HEK293 (cell line): ENCODE measurements around the gene SRRM5.

Source experiments
- BCL6B ChIP-seq: fragments of 450-650 bp; formaldehyde crosslinking; IDR thresholded peaks from 2 replicates; pipeline ENCODE4 v1.5.1; 2017; ENCODE audit warnings: missing biosample characterization, missing genetic modification characterization
- FEZF1 ChIP-seq: fragments of 450-650 bp; formaldehyde crosslinking; IDR thresholded peaks from 2 replicates; pipeline ENCODE4 v1.5.1; 2016; ENCODE audit warnings: missing biosample characterization, missing genetic modification characterization
- GLIS2 ChIP-seq: fragments of 450-650 bp; formaldehyde crosslinking; IDR thresholded peaks from 2 replicates; pipeline ENCODE4 v1.5.1; 2016; ENCODE audit warnings: missing biosample characterization, missing genetic modification characterization
- KLF10 ChIP-seq: fragments of 450-650 bp; IDR thresholded peaks from 2 replicates; pipeline ENCODE4 v1.5.1; 2018; ENCODE audit warnings: missing biosample characterization, mild to moderate bottlenecking, missing genetic modification characterization
- MYNN ChIP-seq: fragments of 450-650 bp; formaldehyde crosslinking; IDR thresholded peaks from 2 replicates; pipeline ENCODE4 v1.5.1; 2016; ENCODE audit warnings: missing biosample characterization, missing genetic modification characterization, borderline replicate concordance
- SP3 ChIP-seq: fragments of 450-650 bp; formaldehyde crosslinking; IDR thresholded peaks from 2 replicates; pipeline ENCODE4 v1.5.1; 2016; ENCODE audit warnings: missing biosample characterization, missing genetic modification characterization
- ZBTB17 ChIP-seq: fragments of 450-650 bp; formaldehyde crosslinking; IDR thresholded peaks from 2 replicates; pipeline ENCODE4 v1.5.1; 2016; ENCODE audit warnings: missing biosample characterization, missing genetic modification characterization
- ZNF140 ChIP-seq: fragments of 450-650 bp; formaldehyde crosslinking; IDR thresholded peaks from 2 replicates; pipeline ENCODE4 v1.5.1; 2016; ENCODE audit warnings: missing biosample characterization, missing genetic modification characterization
- ZNF214 ChIP-seq: fragments of 450-650 bp; formaldehyde crosslinking; IDR thresholded peaks from 2 replicates; pipeline ENCODE4 v1.5.1; 2017; ENCODE audit warnings: missing biosample characterization, mild to moderate bottlenecking, missing genetic modification characterization, borderline replicate concordance
- ZNF24 ChIP-seq: fragments of 450-650 bp; formaldehyde crosslinking; IDR thresholded peaks from 2 replicates; pipeline ENCODE4 v1.5.1; 2016; ENCODE audit warnings: missing biosample characterization, missing genetic modification characterization
- ZNF302 ChIP-seq: fragments of 450-650 bp; formaldehyde crosslinking; IDR thresholded peaks from 2 replicates; pipeline ENCODE4 v1.5.1; 2016; ENCODE audit warnings: missing biosample characterization, missing genetic modification characterization, low read depth
- ZNF423 ChIP-seq: fragments of 450-650 bp; formaldehyde crosslinking; IDR thresholded peaks from 2 replicates; pipeline ENCODE4 v1.5.1; 2016; ENCODE audit warnings: missing biosample characterization, missing genetic modification characterization
- ZNF501 ChIP-seq: fragments of 450-650 bp; formaldehyde crosslinking; IDR thresholded peaks from 2 replicates; pipeline ENCODE4 v1.5.1; 2016; ENCODE audit warnings: missing biosample characterization, missing genetic modification characterization
- ZNF585B ChIP-seq: fragments of 450-650 bp; formaldehyde crosslinking; IDR thresholded peaks from 2 replicates; pipeline ENCODE4 v1.5.1; 2016; ENCODE audit warnings: missing biosample characterization, missing genetic modification characterization
- ZNF792 ChIP-seq: fragments of 450-650 bp; formaldehyde crosslinking; IDR thresholded peaks from 2 replicates; pipeline ENCODE4 v1.5.1; 2016; ENCODE audit warnings: missing biosample characterization, missing genetic modification characterization
- ZNF837 ChIP-seq: fragments of 450-650 bp; formaldehyde crosslinking; IDR thresholded peaks from 2 replicates; pipeline ENCODE4 v1.5.1; 2016; ENCODE audit warnings: missing biosample characterization, missing genetic modification characterization
- TF ChIP-seq, protein P1 (sequence below): fragments of 450-650 bp; formaldehyde crosslinking; IDR thresholded peaks from 2 replicates; pipeline ENCODE4 v1.5.1; 2016; ENCODE audit warnings: missing biosample characterization, missing genetic modification characterization
- TF ChIP-seq, protein P2 (sequence below): sonication (generic); formaldehyde crosslinking; IDR thresholded peaks from 2 replicates; pipeline ENCODE4 v1.8.1; 2022; ENCODE audit warnings: mild to moderate bottlenecking, moderate library complexity, missing genetic modification reagents
- TF ChIP-seq, protein P3 (sequence below): fragments of 450-650 bp; formaldehyde crosslinking; IDR thresholded peaks from 2 replicates; pipeline ENCODE4 v1.5.1; 2016; ENCODE audit warnings: missing biosample characterization, missing genetic modification characterization
- TF ChIP-seq, protein P4 (sequence below): fragments of 450-650 bp; formaldehyde crosslinking; IDR thresholded peaks from 2 replicates; pipeline ENCODE4 v1.5.1; 2016; ENCODE audit warnings: missing biosample characterization, missing genetic modification characterization, borderline replicate concordance

SRRM5 gene

GRCh38 chr19:43640424-43640757, 28.5 kb downstream of the SRRM5 start (continued):
- TF ChIP-seq, protein P1, sequence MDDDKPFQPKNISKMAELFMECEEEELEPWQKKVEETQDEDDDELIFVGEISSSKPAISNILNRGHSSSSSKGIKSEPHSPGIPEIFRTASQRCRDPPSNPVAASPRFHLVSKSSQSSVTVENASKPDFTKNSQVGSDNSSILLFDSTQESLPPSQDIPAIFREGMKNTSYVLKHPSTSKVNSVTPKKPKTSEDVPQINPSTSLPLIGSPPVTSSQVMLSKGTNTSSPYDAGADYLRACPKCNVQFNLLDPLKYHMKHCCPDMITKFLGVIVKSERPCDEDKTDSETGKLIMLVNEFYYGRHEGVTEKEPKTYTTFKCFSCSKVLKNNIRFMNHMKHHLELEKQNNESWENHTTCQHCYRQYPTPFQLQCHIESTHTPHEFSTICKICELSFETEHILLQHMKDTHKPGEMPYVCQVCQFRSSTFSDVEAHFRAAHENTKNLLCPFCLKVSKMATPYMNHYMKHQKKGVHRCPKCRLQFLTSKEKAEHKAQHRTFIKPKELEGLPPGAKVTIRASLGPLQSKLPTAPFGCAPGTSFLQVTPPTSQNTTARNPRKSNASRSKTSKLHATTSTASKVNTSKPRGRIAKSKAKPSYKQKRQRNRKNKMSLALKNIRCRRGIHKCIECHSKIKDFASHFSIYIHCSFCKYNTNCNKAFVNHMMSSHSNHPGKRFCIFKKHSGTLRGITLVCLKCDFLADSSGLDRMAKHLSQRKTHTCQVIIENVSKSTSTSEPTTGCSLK (tag by site-specific recombination), result peak; percentile 3; the same call in 1 of the 2 replicates
- TF ChIP-seq, protein P2, sequence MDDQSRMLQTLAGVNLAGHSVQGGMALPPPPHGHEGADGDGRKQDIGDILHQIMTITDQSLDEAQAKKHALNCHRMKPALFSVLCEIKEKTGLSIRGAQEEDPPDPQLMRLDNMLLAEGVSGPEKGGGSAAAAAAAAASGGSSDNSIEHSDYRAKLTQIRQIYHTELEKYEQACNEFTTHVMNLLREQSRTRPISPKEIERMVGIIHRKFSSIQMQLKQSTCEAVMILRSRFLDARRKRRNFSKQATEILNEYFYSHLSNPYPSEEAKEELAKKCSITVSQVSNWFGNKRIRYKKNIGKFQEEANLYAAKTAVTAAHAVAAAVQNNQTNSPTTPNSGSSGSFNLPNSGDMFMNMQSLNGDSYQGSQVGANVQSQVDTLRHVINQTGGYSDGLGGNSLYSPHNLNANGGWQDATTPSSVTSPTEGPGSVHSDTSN (CRISPR knock-in tag), result no peak
- TF ChIP-seq ZBTB17, result no peak
- TF ChIP-seq FEZF1, result no peak
- no peak for TF ChIP-seq ZNF501 (tag by site-specific recombination)
- TF ChIP-seq, protein P3, sequence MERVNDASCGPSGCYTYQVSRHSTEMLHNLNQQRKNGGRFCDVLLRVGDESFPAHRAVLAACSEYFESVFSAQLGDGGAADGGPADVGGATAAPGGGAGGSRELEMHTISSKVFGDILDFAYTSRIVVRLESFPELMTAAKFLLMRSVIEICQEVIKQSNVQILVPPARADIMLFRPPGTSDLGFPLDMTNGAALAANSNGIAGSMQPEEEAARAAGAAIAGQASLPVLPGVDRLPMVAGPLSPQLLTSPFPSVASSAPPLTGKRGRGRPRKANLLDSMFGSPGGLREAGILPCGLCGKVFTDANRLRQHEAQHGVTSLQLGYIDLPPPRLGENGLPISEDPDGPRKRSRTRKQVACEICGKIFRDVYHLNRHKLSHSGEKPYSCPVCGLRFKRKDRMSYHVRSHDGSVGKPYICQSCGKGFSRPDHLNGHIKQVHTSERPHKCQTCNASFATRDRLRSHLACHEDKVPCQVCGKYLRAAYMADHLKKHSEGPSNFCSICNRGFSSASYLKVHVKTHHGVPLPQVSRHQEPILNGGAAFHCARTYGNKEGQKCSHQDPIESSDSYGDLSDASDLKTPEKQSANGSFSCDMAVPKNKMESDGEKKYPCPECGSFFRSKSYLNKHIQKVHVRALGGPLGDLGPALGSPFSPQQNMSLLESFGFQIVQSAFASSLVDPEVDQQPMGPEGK (tag by site-specific recombination), result no peak
- no peak for TF ChIP-seq ZNF585B
- TF ChIP-seq, protein P4, sequence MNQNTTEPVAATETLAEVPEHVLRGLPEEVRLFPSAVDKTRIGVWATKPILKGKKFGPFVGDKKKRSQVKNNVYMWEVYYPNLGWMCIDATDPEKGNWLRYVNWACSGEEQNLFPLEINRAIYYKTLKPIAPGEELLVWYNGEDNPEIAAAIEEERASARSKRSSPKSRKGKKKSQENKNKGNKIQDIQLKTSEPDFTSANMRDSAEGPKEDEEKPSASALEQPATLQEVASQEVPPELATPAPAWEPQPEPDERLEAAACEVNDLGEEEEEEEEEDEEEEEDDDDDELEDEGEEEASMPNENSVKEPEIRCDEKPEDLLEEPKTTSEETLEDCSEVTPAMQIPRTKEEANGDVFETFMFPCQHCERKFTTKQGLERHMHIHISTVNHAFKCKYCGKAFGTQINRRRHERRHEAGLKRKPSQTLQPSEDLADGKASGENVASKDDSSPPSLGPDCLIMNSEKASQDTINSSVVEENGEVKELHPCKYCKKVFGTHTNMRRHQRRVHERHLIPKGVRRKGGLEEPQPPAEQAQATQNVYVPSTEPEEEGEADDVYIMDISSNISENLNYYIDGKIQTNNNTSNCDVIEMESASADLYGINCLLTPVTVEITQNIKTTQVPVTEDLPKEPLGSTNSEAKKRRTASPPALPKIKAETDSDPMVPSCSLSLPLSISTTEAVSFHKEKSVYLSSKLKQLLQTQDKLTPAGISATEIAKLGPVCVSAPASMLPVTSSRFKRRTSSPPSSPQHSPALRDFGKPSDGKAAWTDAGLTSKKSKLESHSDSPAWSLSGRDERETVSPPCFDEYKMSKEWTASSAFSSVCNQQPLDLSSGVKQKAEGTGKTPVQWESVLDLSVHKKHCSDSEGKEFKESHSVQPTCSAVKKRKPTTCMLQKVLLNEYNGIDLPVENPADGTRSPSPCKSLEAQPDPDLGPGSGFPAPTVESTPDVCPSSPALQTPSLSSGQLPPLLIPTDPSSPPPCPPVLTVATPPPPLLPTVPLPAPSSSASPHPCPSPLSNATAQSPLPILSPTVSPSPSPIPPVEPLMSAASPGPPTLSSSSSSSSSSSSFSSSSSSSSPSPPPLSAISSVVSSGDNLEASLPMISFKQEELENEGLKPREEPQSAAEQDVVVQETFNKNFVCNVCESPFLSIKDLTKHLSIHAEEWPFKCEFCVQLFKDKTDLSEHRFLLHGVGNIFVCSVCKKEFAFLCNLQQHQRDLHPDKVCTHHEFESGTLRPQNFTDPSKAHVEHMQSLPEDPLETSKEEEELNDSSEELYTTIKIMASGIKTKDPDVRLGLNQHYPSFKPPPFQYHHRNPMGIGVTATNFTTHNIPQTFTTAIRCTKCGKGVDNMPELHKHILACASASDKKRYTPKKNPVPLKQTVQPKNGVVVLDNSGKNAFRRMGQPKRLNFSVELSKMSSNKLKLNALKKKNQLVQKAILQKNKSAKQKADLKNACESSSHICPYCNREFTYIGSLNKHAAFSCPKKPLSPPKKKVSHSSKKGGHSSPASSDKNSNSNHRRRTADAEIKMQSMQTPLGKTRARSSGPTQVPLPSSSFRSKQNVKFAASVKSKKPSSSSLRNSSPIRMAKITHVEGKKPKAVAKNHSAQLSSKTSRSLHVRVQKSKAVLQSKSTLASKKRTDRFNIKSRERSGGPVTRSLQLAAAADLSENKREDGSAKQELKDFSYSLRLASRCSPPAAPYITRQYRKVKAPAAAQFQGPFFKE, result 0 out of 2 replicates have a peak, but pooled peaks have one; percentile 9
- no peak for TF ChIP-seq ZNF302 (tag by site-specific recombination)
- no peak for TF ChIP-seq BCL6B (tag by site-specific recombination)
- TF ChIP-seq ZNF140, result no peak
- TF ChIP-seq GLIS2, result no peak
- no peak for TF ChIP-seq ZNF792 (tag by site-specific recombination)
- TF ChIP-seq KLF10 (tag by site-specific recombination), result no peak
- no peak for TF ChIP-seq MYNN (tag by site-specific recombination)
- no peak for TF ChIP-seq ZNF837
- no peak for TF ChIP-seq ZNF214 (tag by site-specific recombination)
- no peak for TF ChIP-seq SP3 (tag by site-specific recombination)
- TF ChIP-seq ZNF24 (tag by site-specific recombination), result no peak
- no peak for TF ChIP-seq ZNF423 (tag by site-specific recombination)
